NOMO-1 treated with dmso at 0.1 percent for 144 hours (cell line): ENCODE measurements around the gene KDM8.

Source experiments
- DNase-seq: peaks from one replicate; lab custom pipeline; 2025; ENCODE audit not compliant: unreplicated experiment; lab: John Stamatoyannopoulos, UW

KDM8 gene

DNA sequence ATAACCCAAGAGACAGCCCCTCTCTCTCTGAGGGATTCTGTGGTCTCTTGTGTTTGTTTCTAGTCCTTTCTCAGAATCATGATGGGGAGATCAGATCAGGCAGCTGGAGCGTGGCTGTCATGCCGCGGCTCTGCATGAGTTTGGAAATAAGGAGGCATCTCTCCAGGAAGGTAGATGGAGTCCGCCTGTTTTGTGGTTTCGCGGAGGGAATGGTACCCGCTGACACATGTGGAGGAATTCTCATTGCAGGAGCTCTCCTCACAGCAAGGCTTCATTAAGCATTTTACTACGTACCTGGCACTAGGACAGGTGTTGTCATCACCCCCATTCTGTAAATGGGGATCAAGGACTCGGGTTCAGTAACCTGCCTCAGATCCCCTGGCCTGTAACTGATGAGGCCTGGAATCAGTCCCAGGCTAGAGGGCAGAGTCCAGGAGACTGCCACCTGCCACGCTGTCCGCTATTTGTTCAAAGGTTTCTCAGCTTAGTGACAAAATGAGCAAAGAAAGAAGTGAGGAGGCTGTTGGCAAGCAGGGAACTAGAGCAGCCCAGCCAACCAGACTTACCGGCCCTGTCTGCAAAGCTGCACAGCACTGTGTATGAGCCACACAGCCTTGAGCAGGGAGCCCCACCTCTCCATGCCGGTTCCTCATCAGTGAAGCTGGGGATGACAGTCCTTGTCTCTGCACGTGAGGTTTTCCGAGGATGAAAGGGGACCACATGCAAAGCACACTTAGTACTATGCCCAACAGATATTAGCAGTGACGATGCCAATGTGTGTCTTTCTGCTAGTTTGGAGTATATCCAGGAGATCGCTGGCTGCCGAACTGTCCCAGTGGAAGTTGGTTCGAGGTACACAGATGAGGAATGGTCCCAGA, 11.0 kb downstream of the KDM8 start:
- DNase-seq, result no peak

DNA sequence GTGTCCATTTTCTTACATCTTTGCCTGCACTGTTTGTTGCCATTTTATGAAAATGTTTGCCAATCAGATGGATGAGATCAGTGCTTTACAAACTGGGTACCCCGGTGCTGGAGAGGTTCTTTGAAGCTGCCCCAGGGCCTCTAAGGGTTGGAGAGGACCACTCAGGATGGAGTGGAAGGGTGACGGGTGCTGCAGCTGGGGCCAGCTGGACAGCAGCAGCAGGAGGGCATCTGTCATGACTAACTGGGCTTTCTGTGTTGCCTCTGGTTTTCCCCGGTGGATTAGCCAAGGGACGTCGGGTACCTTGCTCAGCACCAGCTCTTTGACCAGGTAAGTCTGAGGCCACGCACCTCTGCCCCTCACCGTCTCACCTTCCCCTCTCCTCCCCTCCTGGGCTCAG, 12.3 kb downstream of the KDM8 start:
- DNase-seq, result no peak

DNA sequence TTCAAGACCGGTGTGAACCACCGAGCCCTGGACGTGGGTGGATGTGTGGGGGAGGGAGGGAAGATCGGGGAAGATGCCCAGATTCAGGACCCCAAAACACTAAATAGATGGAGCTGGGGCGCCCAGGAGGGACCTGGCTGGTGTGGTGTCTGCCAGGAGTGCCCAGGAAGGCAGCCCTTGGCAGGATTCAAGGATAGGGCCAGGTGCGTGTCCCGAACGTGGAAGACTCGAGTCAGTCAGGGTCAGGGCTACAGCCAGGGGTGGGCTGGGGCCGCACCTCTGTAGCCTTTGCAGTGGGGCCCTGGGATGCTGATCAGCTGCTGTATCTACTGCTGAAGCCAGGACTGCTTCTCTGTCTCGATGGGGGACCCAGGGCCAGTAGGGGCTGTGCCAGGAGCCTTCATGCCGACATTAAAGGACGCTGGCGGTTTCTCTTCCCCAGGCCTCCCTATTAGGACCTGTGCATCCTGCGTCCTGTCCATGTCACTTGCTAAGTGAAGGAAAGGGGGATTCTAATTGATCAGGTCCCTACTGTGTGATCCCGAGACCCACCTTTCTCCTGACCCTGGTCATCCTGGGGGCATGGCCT, 13.1 kb downstream of the KDM8 start:
- no peak for DNase-seq

GRCh38 chr16:27217256-27217655, 13.9 kb downstream of the KDM8 start:
- no peak for DNase-seq

- DNase-seq, result no peak
Measured at GRCh38 chr16:27218756-27219155, 15.4 kb downstream of the KDM8 start.

DNA sequence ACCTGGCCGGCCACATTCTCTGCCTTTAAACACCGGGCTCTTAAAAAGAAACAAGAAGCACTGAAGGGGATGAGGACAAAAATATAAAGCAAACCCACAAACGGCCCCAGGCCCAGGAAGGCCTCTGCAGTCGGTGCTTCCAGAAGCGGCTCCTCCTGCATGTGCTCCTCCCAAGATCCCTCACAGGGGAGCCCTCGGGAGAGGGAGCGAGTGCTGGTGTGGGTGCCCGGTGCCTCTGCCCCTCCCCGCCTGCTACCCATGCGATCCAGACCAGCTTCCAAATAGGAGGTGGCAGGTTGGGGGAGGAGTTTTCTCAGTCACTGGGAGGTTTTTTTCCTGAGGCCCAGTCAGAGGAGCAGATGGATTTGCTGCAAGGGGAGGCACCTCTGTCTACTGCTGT, 15.8 kb downstream of the KDM8 start:
- DNase-seq, result no peak

- no peak for DNase-seq
Measured at GRCh38 chr16:27220120-27220519, 16.8 kb downstream of the KDM8 start.

GRCh38 chr16:27220527-27220926, 17.2 kb downstream of the KDM8 start:
- no peak for DNase-seq

- DNase-seq, result no peak
Measured at GRCh38 chr16:27220991-27221390, 17.7 kb downstream of the KDM8 start.

DNA sequence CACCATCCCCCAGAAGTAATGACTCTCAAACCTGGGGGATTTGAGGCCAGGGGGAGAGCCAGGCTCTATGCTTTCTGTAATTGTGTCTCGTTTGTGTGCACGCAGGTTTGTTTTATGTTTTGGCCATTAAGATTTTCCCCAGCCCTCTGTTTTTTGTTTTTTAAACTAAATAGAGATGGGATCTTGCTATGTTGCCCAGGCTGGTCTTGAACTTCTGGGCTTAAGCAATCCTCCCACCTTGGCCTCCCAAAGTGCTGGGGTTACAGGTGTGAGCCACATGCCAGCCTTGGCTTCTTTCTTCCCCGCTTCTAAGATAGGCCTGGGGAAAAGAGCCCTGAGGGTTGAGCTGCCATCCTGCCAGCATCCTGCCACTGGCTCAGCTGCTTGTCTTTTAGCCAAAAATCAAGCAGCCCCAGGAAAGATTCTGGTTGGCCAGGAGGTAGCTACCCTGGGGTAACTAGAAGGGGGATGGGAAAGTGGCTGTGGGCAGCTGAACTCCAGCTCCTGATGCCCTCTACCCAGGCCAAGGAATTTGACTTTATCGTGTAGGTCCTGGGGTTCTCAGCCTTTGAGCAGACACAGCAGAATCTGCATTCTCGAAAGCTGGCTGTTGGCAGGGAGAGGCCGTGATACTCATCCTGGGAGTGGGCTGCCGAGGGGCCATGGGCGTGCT, 18.4 kb downstream of the KDM8 start:
- DNase-seq, result no peak

GRCh38 chr16:27222249-27223225, 19.2 kb downstream of the KDM8 start:
- no peak for DNase-seq

DNA sequence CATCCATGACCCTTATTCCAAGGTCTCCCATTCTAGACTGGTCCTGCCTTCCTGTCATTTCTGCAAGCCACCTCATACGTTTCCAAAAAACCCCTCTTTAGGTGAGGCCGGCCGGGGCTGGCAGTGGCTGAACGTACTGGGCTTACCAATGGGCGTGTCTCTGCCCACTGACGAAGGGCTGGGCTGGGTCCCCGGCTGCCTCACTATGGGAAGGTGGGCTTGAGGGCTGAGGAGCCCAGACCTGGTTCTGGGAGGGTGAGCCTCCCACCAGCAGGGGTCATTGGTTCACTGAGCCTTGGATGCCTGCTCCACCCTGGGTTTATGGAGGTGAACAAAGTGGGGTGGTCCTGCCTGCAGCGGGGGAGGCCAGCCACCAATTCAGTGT, 19.9 kb downstream of the KDM8 start:
- no peak for DNase-seq

DNA sequence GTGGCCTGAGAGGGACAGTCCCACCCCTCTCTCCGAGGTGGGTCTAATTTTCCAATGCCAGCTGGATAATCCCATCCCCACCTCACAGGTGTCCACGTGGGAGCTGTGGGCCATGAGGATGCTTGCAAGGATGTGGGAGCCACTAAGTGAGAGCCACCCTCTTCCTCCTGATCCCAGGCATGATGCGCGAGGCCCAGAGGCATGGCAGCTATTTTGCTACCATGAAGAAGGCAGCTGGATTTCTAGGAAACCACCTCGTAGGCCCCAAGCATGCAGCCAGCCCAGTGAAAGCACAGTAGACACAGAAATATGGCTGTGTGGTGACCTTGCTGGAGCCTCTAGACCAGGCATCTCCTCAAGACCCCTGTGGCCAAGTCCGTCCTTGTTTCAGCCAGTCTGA, 20.4 kb downstream of the KDM8 start:
- DNase-seq, result no peak

DNA sequence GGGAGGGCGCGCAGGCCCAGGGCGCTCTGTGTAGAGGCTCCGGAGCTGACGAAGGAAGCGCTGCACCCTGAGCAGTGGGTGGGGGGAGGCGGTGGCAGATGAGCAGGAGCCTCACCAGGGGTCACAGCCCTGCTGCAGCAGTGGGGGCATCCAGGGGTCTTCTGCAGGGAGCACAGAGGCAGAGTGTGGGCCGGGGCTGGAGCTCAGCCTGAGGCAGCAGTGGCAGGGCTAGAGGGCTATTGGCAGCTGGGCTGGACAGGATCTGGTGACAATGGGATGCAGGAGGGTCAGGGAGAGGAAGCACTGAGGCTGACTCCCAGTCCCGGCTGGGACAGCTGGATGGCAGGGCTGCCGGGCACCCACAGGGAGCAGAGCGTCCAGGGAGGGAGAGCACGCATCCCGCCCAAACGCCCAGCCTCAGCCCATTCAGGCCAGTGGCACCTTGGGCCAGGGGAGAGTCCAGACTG, 21.0 kb downstream of the KDM8 start:
- DNase-seq, result no peak

- no peak for DNase-seq
Measured at GRCh38 chr16:27224741-27225300, 21.5 kb downstream of the KDM8 start.

DNA sequence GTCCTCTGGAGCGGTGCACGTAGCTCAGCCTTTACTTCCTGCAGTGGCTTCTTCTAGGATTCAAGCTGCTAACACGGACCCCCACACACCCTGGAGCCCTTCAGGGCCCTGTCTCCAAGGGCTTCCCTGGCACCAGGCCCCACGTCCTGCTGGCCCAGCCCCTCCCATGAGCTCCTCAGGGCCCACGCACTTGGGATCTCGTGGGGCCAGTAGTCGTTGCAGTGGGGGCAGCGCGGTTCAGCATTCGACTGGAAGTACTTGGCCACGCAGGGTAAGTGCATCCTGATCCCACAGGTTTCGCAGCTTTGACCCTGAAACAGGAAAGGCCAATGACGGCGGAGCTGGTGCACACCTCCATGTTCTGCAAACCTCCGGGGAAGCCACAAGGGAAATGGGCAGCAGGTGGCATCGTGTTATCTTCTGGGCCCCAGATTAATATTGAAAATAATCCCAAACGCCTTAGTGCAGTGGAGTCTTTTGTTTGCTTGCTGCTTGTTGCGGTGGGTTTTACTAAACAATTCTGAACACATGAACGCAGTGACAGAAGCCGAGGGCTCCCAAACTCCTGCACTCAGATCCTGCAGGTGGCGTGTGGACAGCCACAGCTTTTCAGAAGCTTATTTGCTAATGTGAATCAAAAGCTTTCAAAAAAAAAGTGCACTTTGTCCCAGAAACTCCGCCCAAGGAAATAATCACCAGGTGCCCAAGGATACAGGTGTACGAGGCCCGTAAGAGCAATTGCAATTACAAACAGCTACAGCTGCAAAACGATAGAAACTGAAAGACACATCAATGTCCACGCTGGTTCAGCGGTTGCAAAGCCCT, 22.4 kb downstream of the KDM8 start:
- DNase-seq, result no peak

GRCh38 chr16:27226476-27226875, 23.1 kb downstream of the KDM8 start:
- DNase-seq, result no peak

DNA sequence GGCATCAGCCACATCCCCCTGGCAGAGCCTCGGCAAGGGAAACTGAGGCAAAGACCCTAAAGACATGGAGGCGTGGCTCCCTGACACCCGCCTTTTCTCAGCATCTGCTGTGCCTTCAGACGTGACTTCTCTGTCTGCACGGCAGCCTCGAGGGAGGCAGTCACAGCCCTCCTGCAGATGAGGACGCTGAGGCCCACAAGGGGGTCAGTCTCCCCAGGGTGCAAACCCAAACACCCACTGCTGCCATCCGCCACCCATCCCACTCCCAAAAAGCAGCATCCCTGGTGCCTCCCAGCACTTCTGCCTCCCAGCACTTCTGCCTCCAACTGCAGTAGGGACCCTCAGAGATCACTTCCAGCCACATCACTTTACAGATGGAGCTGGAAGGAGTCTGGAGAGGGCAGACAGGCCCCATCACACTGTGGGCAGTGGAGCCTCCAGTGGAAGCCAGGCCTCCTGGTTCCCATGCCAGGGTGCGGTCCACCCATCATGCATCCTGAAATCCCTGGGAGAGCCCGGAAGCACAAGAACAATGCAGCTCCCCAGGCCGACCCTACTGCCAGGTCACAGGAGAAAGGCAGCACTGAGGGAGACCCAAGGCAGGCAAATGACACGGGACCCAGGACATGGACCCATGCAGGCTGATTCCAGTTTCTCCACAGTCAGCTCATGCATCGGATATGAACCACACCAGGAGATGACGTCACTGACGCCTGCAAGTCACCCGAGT, 23.8 kb downstream of the KDM8 start:
- DNase-seq, result no peak

DNA sequence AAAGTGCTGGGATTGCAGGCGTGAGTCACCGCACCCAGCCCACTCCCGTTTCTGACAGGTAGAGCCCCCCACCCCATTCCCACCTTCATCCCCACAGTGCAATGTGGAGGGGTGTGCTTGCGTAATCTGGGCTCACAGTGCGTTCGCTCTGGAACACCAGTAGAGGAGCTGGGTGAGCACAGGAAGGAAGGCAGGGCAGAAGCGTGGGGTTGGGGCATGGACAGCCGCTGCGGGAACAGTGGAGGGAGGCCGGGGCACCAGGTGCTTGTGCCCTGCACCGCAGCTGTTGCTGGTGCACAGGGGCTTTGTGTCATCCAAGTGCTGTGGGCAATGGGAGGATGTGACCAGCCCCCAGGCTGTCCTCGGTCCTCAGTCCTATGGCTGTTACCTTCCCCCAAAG, 24.7 kb downstream of the KDM8 start:
- DNase-seq, result no peak
